H1 (cell line): ENCODE data around the gene B4GALNT1. TPM values are rescaled to one million over a fixed set of nuclear protein-coding genes. Genes with fewer than 3 reads are reported as not detected.

Experiments used
- CTCF ChIA-PET: fragments of 300-600 bp; sonication (Branson Sonifier 250); formaldehyde crosslinking; loops from one replicate; lab custom pipeline; 2021; ENCODE audit not compliant: partially characterized antibody; lab: Charles Lee
- POLR2A ChIA-PET: fragments of 300-600 bp; sonication (Branson Sonifier 250); formaldehyde crosslinking; loops from one replicate; lab custom pipeline; 2021; ENCODE audit warnings: inconsistent platforms; ENCODE audit not compliant: partially characterized antibody; lab: Charles Lee
- DNase-seq, 2 experiments: peaks; one replicate each; pipeline versions ENCODE4 v3.0.0 to v3.0.0-alpha.2; 2010 to 2022; ENCODE audit warnings: low spot score in 2 of 2, low read depth in 1 of 2, mixed read lengths in 1 of 2
- FAIRE-seq: peaks from 2 replicates; lab custom pipeline; 2011; peaks lifted over from hg19 to GRCh38; lab: Jason Lieb, UNC
- H2AFZ ChIP-seq: 2 replicates; pipeline ENCODE4 v1.8.1; 2012; ENCODE audit warnings: low read length, inconsistent platforms
- H2AK5ac ChIP-seq: 2 replicates; pipeline ENCODE4 v1.6.1; 2013; ENCODE audit warnings: low read depth, low read length
- H2BK120ac ChIP-seq: replicated peaks from 2 replicates; pipeline ENCODE3; 2013; ENCODE audit warnings: low read depth, low read length, inconsistent platforms
- H2BK12ac ChIP-seq: 2 replicates; pipeline ENCODE4 v1.6.1; 2013; ENCODE audit warnings: low read depth, low read length
- H2BK15ac ChIP-seq: 2 replicates; pipeline ENCODE4 v1.6.1; 2013; ENCODE audit warnings: low read length
- H2BK20ac ChIP-seq: 2 replicates; pipeline ENCODE4 v1.6.1; 2013; ENCODE audit warnings: low read length
- H2BK5ac ChIP-seq: 2 replicates; pipeline ENCODE4 v1.6.1; 2013; ENCODE audit warnings: low read depth, low read length
- H3K14ac ChIP-seq: 2 replicates; pipeline ENCODE4 v1.6.1; 2013; ENCODE audit warnings: inconsistent platforms; ENCODE audit not compliant: insufficient read length
- H3K18ac ChIP-seq: 2 replicates; pipeline ENCODE4 v1.6.1; 2013; ENCODE audit warnings: low read length; ENCODE audit errors: extremely low read depth
- H3K23ac ChIP-seq: 2 replicates; pipeline ENCODE4 v1.6.1; 2013; ENCODE audit warnings: inconsistent platforms; ENCODE audit not compliant: insufficient read length
- H3K23me2 ChIP-seq: 2 replicates; pipeline ENCODE4 v1.6.1; 2013; ENCODE audit warnings: low read depth, low read length
- H3K27ac ChIP-seq: 2 replicates; pipeline ENCODE4 v1.6.1; 2011; ENCODE audit warnings: low read depth, low read length, inconsistent platforms
- H3K27me3 ChIP-seq, 4 experiments: replicated peaks in 1 of 4; 1 replicate in 1 of 4; 2 replicates in 3 of 4; pipeline versions ENCODE4 v1.6.1 to v1.8.1; 2011 to 2013; ENCODE audit warnings: low read length in 3 of 4, mild to moderate bottlenecking in 3 of 4, inconsistent platforms in 2 of 4, mixed read lengths in 2 of 4, moderate library complexity in 1 of 4; ENCODE audit not compliant: control insufficient read depth in 3 of 4, insufficient read depth in 3 of 4; ENCODE audit errors: extremely low read depth in 1 of 4
- H3K36me3 ChIP-seq, 4 experiments: 2 replicates each; pipeline versions ENCODE4 v1.6.1 to v1.8.1; 2011 to 2013; ENCODE audit warnings: mild to moderate bottlenecking in 4 of 4, low read length in 3 of 4, moderate library complexity in 2 of 4, control low read depth in 1 of 4, inconsistent platforms in 1 of 4; ENCODE audit not compliant: insufficient read depth in 4 of 4, control insufficient read depth in 2 of 4
- H3K4ac ChIP-seq: replicated peaks from 2 replicates; pipeline ENCODE3; 2013; ENCODE audit warnings: low read length, low read depth, mixed read lengths, inconsistent platforms; ENCODE audit not compliant: insufficient read length
- H3K4me1 ChIP-seq, 4 experiments: replicated peaks in 1 of 4; 1 replicate in 1 of 4; 2 replicates in 3 of 4; pipeline versions ENCODE4 v1.6.1 to v1.8.1; 2011 to 2013; ENCODE audit warnings: low read length in 3 of 4, inconsistent platforms in 2 of 4, mixed read lengths in 1 of 4; ENCODE audit not compliant: insufficient read depth in 4 of 4, control insufficient read depth in 3 of 4
- H3K4me2 ChIP-seq, 2 experiments: 2 replicates each; pipeline versions ENCODE4 v1.6.1 to v1.8.1; 2011 to 2013; ENCODE audit warnings: low read depth in 2 of 2, low read length in 2 of 2, control low read depth in 1 of 2, inconsistent platforms in 1 of 2, mild to moderate bottlenecking in 1 of 2; ENCODE audit not compliant: insufficient read depth in 1 of 2
- H3K4me3 ChIP-seq, 4 experiments: fragments of 200-600, 300-600 bp in 1 of 4; sonication (generic), shearing (Covaris generic), sonication (Bioruptor Twin) in 1 of 4; 2 replicates each; pipeline versions ENCODE4 v1.5.1 to v1.8.1; 2011 to 2016; ENCODE audit warnings: low read length in 4 of 4, low read depth in 3 of 4, control low read depth in 2 of 4, inconsistent platforms in 2 of 4, mild to moderate bottlenecking in 2 of 4, mixed read lengths in 1 of 4, moderate library complexity in 1 of 4; ENCODE audit not compliant: insufficient read depth in 2 of 4; ENCODE audit errors: extremely low read depth in 1 of 4
- H3K56ac ChIP-seq: replicated peaks from 2 replicates; pipeline ENCODE3; 2013; ENCODE audit warnings: low read depth, mild to moderate bottlenecking, mixed read lengths, low read length, inconsistent platforms; ENCODE audit not compliant: insufficient read length
- H3K79me1 ChIP-seq: 2 replicates; pipeline ENCODE4 v1.6.1; 2013; ENCODE audit warnings: low read depth, low read length, control low read depth
- H3K79me2 ChIP-seq, 2 experiments: 2 replicates each; pipeline versions ENCODE4 v1.6.1 to v1.8.1; 2012 to 2013; ENCODE audit warnings: low read length in 2 of 2, mild to moderate bottlenecking in 2 of 2, inconsistent platforms in 1 of 2; ENCODE audit not compliant: insufficient read depth in 2 of 2, control insufficient read depth in 1 of 2
- H3K9ac ChIP-seq, 4 experiments: replicated peaks in 1 of 4; 1 replicate in 1 of 4; 2 replicates in 3 of 4; pipeline versions ENCODE4 v1.6.1 to v1.8.1; 2011 to 2013; ENCODE audit warnings: low read depth in 3 of 4, low read length in 3 of 4, control low read depth in 2 of 4, mild to moderate bottlenecking in 2 of 4, moderate library complexity in 2 of 4, inconsistent platforms in 1 of 4; ENCODE audit errors: extremely low read depth in 1 of 4
- H3K9me3 ChIP-seq, 2 experiments: 2 replicates each; pipeline versions ENCODE4 v1.6.1 to v1.8.1; 2012 to 2013; ENCODE audit warnings: mild to moderate bottlenecking in 2 of 2, moderate library complexity in 2 of 2, control low read depth in 1 of 2, inconsistent platforms in 1 of 2, low read depth in 1 of 2, low read length in 1 of 2, mixed read lengths in 1 of 2; ENCODE audit not compliant: insufficient read depth in 2 of 2
- H4K20me1 ChIP-seq, 2 experiments: replicated peaks in 1 of 2; 2 replicates each; pipeline versions ENCODE3 to v1.8.1; 2011 to 2013; ENCODE audit warnings: inconsistent platforms in 2 of 2, low read length in 2 of 2, mild to moderate bottlenecking in 1 of 2; ENCODE audit not compliant: insufficient read depth in 2 of 2, control insufficient read depth in 1 of 2
- H4K5ac ChIP-seq: 2 replicates; pipeline ENCODE4 v1.6.1; 2013; ENCODE audit warnings: low read length, low read depth, mixed read lengths, inconsistent platforms; ENCODE audit not compliant: insufficient read length
- H4K8ac ChIP-seq: 2 replicates; pipeline ENCODE4 v1.8.0; 2013; ENCODE audit warnings: mild to moderate bottlenecking, moderate library complexity, low read length, inconsistent platforms; ENCODE audit not compliant: insufficient read depth; ENCODE audit errors: extremely low read depth
- H4K91ac ChIP-seq: replicated peaks from 2 replicates; pipeline ENCODE3; 2013; ENCODE audit warnings: low read length, mixed read lengths, inconsistent platforms; ENCODE audit not compliant: insufficient read length
- BCL11A ChIP-seq, 2 experiments: IDR thresholded peaks; one replicate each; pipeline ENCODE4 v1.6.1; 2011; ENCODE audit warnings: low read depth in 2 of 2, low read length in 2 of 2, mild to moderate bottlenecking in 2 of 2
- GTF2F1 ChIP-seq: IDR thresholded peaks from 2 replicates; pipeline ENCODE4 v1.6.1; 2012; ENCODE audit warnings: low read depth, low read length, improper control_type of control experiment, borderline replicate concordance
- HDAC6 ChIP-seq: IDR thresholded peaks from one replicate; pipeline ENCODE4 v1.7.1; 2012; ENCODE audit warnings: low read depth, mild to moderate bottlenecking, inconsistent platforms, low read length, moderate library complexity
- KDM1A ChIP-seq: fragments of 200-600, 300-600 bp; sonication (generic); IDR thresholded peaks from 2 replicates; pipeline ENCODE4 v1.7.1; 2016; ENCODE audit warnings: mild to moderate bottlenecking, low read length, borderline replicate concordance
- KDM4A ChIP-seq: IDR thresholded peaks from one replicate; pipeline ENCODE4 v1.7.1; 2012; ENCODE audit warnings: low read depth, mild to moderate bottlenecking, moderate library complexity, low read length, inconsistent platforms; ENCODE audit not compliant: severe bottlenecking
- NANOG ChIP-seq: IDR thresholded peaks from 2 replicates; pipeline ENCODE4 v1.6.1; 2011; ENCODE audit warnings: low read length, low read depth, mild to moderate bottlenecking, inconsistent platforms; ENCODE audit not compliant: insufficient read depth, poor library complexity, severe bottlenecking
- NRF1 ChIP-seq: IDR thresholded peaks from 2 replicates; pipeline ENCODE4 v1.6.1; 2011; ENCODE audit warnings: mild to moderate bottlenecking, low read depth, low read length, improper control_type of control experiment
- PHF8 ChIP-seq: fragments of 200-600 bp; sonication (generic); conservative IDR thresholded peaks from 2 replicates; pipeline ENCODE4 v1.7.1; 2012; ENCODE audit warnings: low read depth, mild to moderate bottlenecking, inconsistent platforms, low read length, moderate library complexity
- POLR2A ChIP-seq, 2 experiments: IDR thresholded peaks; 1 replicate in 1 of 2; 2 replicates in 1 of 2; pipeline ENCODE4 v1.6.1; 2011; ENCODE audit warnings: low read depth in 2 of 2, low read length in 2 of 2, mild to moderate bottlenecking in 2 of 2; ENCODE audit errors: control extremely low read depth in 1 of 2
- RBBP5 ChIP-seq: IDR thresholded peaks from 2 replicates; pipeline ENCODE4 v1.7.1; 2012; ENCODE audit warnings: low read depth, mild to moderate bottlenecking, inconsistent platforms, low read length, moderate library complexity, borderline replicate concordance
- SIN3A ChIP-seq, 2 experiments: IDR thresholded peaks in 1 of 2; conservative IDR thresholded peaks in 1 of 2; 2 replicates each; pipeline ENCODE4 v1.6.1; 2011 to 2012; ENCODE audit warnings: low read length in 2 of 2, improper control_type of control experiment in 1 of 2, low read depth in 1 of 2, mild to moderate bottlenecking in 1 of 2
- SIX5 ChIP-seq: IDR thresholded peaks from 2 replicates; pipeline ENCODE4 v1.6.1; 2011; ENCODE audit warnings: mild to moderate bottlenecking, low read depth, low read length
- WGBS, 2 experiments: shearing (Covaris generic) in 1 of 2; methylation state at CpG; one replicate each; pipeline versions ENCODE4 v1.1.6 to v1.1.7; 2013 to 2015; ENCODE audit warnings: low lambda C conversion rate in 2 of 2, mixed read lengths in 2 of 2, inconsistent platforms in 1 of 2, low coverage in 1 of 2, missing lambda C conversion rate in 1 of 2; ENCODE audit not compliant: insufficient replicate concordance in 2 of 2, insufficient coverage in 1 of 2, insufficient read length in 1 of 2; ENCODE audit errors: extremely low coverage in 1 of 2, missing lambda C conversion rate in 1 of 2; 5-methylcytosine and 5-hydroxymethylcytosine counted together
- polyA plus RNA-seq, 7 experiments: library from polyadenylated mRNA; depleted of rRNA in 3 of 7; stranded (reverse) in 5 of 7; unstranded in 2 of 7; fragments of >200 nt in 5 of 7; fragments of 200-250 nt in 2 of 7; gene quantifications; 1 replicate in 5 of 7; 2 replicates in 1 of 7; 4 replicates in 1 of 7; pipeline versions ENCODE4 v1.2.1 to v1.2.3, GENCODE V29; 2011 to 2013; ENCODE audit warnings: missing spikeins in 2 of 7, mixed read lengths in 2 of 7
- total RNA-seq: library from RNA; stranded (reverse); fragmentation: NEBNext Ultra II Directional; extraction: Animal tissue kit (Norgen Biotek cat#: 25700); gene quantifications from 2 replicates; pipeline ENCODE4 v1.2.1, GENCODE V29; 2021

Gene B4GALNT1
- total and polyA plus RNA-seq, 2 of the 8 experiments (the other 6 are each of a cell fraction or from before 2014, with no cell fraction given): 1.5 to 2.3 TPM

- POLR2A ChIA-PET: interaction anchor here (0.9 to 6.8 kb wide), 14 partner anchors 9 to 137 kb away, joined by 3 to 45 read pairs (median 7); partner anchors contain the start of genes AGAP2, PIP4K2C and TSPAN31
- no peak overlapping the region for H3K27ac ChIP-seq
- DNase-seq (peak in 1 of 2 experiments; percentile 78), FAIRE-seq (no peak)
- no peak overlapping the region for H2AK5ac ChIP-seq
- H3K56ac ChIP-seq: peak overlapping the region; percentile 6
- H3K4ac ChIP-seq: no peak overlapping the region
- peaks cover 19% of the 10 kb centered on the region; the same call in 1 of the 2 replicates for H3K23me2 ChIP-seq
- peaks cover 0 to 5% (median 3%) of the 10 kb centered on the region in 4 experiments; a peak in 3 of 8 replicates for H3K36me3 ChIP-seq
- H4K5ac ChIP-seq: no peak overlapping the region
- no peak overlapping the region for H2BK120ac ChIP-seq
- H3K4me1 ChIP-seq: peaks cover 8 to 17% (median 12%) of the 10 kb centered on the region in 4 experiments
- H4K20me1 ChIP-seq: peaks cover 0 to 2% of the 10 kb centered on the region in 2 experiments
- H3K79me2 ChIP-seq: 0 out of 4 replicates have a peak, but pooled peaks cover 0 to 5% of the 10 kb centered on the region in 2 experiments
- peak overlapping the region; percentile 48 for H3K18ac ChIP-seq
- no peak overlapping the region for H3K9ac ChIP-seq
- no peak overlapping the region; the same call in 1 of the 2 replicates for H2BK15ac ChIP-seq
- H2BK20ac ChIP-seq: no peak overlapping the region
- no peak overlapping the region for H4K91ac ChIP-seq
- H2BK12ac ChIP-seq: no peak overlapping the region
- no peaks in the 10 kb centered on the region for H3K79me1 ChIP-seq
- 2% methylated on average over 26 of the region's 29 CpGs; no CpG with 5 or more reads in 1 of the 2 experiments for WGBS, 2 experiments
- no peak overlapping the region for H2AFZ ChIP-seq
- H3K4me3 ChIP-seq: peak overlapping the region; percentile 50 to 73 (median 56)
- H3K27me3 ChIP-seq: peaks cover 4 to 53% (median 41%) of the 10 kb centered on the region in 4 experiments
- no peak overlapping the region for H2BK5ac ChIP-seq
- peak overlapping the region; percentile 88 to 97 for H3K4me2 ChIP-seq
- no peak overlapping the region for H3K14ac ChIP-seq
- H4K8ac ChIP-seq: no peak overlapping the region; the same call in 1 of the 2 replicates
- H3K23ac ChIP-seq: no peak overlapping the region
- H3K9me3 ChIP-seq: no peaks in the 10 kb centered on the region
- CTCF ChIA-PET: interaction anchor here (0.6 to 12.5 kb wide), 8 partner anchors 9 to 384 kb away, joined by 3 to 124 read pairs (median 3); partner anchors contain the start of genes B4GALNT1 and CTDSP2
- TF ChIP-seq BCL11A (IDR thresholded peaks at IDR 0.05; ENCODE audit: low read depth in 2 of 2, low read length in 2 of 2): no peak
- TF ChIP-seq PHF8: no peak
- peak; percentile 71 for TF ChIP-seq KDM4A
- no peak for TF ChIP-seq RBBP5
- no peak for TF ChIP-seq NANOG
- no peak for TF ChIP-seq HDAC6
- no peak for TF ChIP-seq SIN3A (conservative IDR thresholded peaks at IDR 0.05 in 1 of 2, IDR thresholded peaks at IDR 0.05 in 1 of 2; ENCODE audit: low read depth in 1 of 2, low read length in 2 of 2)
- no peak for TF ChIP-seq KDM1A
- TF ChIP-seq SIX5: no peak
- TF ChIP-seq POLR2A (IDR thresholded peaks at IDR 0.05; ENCODE audit: control extremely low read depth in 1 of 2, low read depth in 2 of 2, low read length in 2 of 2): no peak
- TF ChIP-seq GTF2F1: no peak
- TF ChIP-seq NRF1: no peak
These were observed 22.4 kb downstream of the B4GALNT1 start for GRCh38 chr12:57610554-57611107.
